Measurements from ENCODE around the gene UBXN11.

The UBXN11 gene

DNA sequence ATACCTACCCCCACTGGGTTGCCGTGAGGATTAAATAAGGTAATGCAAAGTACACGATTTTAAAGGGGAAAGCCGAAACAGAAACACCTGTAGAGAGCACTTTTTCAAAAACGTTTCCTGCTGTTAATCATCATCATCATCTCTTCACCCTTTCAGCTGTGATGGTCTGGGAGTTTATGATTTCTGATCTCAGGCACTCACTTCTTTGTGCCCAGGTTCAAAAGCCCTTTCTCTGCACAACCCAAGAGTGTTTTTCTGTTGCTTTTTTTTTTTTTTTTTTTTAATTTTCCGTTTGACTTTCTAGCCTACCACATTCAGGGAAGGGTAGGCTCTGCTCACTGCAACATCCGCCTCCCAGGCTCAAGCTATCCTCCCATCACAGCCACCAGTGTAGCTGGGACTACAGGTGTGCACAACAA is 936 bp upstream of the UBXN11 start:
- H3K36me3 ChIP-seq (ENCODE audit: control insufficient read depth in 5 of 5, insufficient read depth in 5 of 5, low read length in 5 of 5): no peaks in the 10 kb centered on the region
- H3K27me3 ChIP-seq (ENCODE audit: control insufficient read depth in 5 of 5, insufficient read depth in 4 of 5, low read length in 5 of 5): no peaks in the 10 kb centered on the region
- no peak overlapping the region for H3K9ac ChIP-seq (ENCODE audit: low read length in 5 of 5)
- peaks cover 11 to 33% (median 24%) of the 10 kb centered on the region in 5 donors for H3K4me1 ChIP-seq (ENCODE audit: control insufficient read depth in 5 of 5, insufficient read depth in 5 of 5, low read length in 5 of 5)
- no peak overlapping the region for H3K27ac ChIP-seq (ENCODE audit: low read depth, low read length)
- no peak overlapping the region for H3K4me3 ChIP-seq (ENCODE audit: low read depth in 1 of 5, low read length in 5 of 5)
- no peaks in the 10 kb centered on the region for H3K9me3 ChIP-seq (ENCODE audit: control insufficient read depth in 5 of 5, low read length in 5 of 5)

DNA sequence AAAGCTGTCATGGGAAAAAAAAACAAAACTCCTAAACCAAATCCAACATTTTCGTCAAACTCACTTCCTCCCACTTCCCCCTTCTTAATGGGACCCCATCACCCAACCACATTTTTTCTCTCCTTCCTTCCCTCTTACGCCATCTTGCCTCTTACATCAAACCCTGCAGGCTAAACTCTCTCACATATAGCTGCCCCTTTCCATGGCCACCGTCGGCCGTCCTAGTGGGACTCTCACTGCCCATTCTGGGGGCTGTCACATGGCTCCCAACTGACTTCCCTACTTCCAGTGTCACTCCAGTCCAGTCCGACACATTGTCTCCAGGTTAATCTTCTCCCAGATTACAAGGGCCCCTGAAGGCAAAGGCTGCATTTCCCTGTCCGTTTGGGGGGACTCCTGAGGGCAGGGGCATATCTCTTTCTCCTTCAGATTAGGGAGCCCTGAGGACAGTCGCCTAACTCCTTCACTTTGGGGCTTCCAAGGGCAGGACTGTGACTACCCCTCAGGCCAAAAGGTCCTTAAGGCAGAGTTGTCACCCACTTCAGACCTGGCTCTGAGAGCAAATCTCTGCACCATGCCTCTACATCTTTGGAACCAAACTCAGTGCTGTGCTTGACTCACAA is 658 bp downstream of the UBXN11 start:
- H3K36me3 ChIP-seq (ENCODE audit: control insufficient read depth in 5 of 5, insufficient read depth in 5 of 5, low read length in 5 of 5): no peaks in the 10 kb centered on the region
- peak overlapping the region; percentile 65 for H3K27ac ChIP-seq (ENCODE audit: low read depth, low read length)
- no peaks in the 10 kb centered on the region for H3K27me3 ChIP-seq (ENCODE audit: control insufficient read depth in 5 of 5, insufficient read depth in 4 of 5, low read length in 5 of 5)
- no peaks in the 10 kb centered on the region for H3K9me3 ChIP-seq (ENCODE audit: control insufficient read depth in 5 of 5, low read length in 5 of 5)
- H3K4me1 ChIP-seq (ENCODE audit: control insufficient read depth in 5 of 5, insufficient read depth in 5 of 5, low read length in 5 of 5): peaks cover 11 to 34% (median 31%) of the 10 kb centered on the region in 5 donors
- H3K9ac ChIP-seq (ENCODE audit: low read length in 5 of 5): peak overlapping the region in 4 of 5 donors; percentile 40 to 86 (median 76)
- peak overlapping the region; percentile 75 to 84 (median 77) for H3K4me3 ChIP-seq (ENCODE audit: low read depth in 1 of 5, low read length in 5 of 5)

GRCh38 chr1:26302733-26303405 is 3.6 kb downstream of the UBXN11 start:
- peaks cover 11 to 37% (median 34%) of the 10 kb centered on the region in 5 donors for H3K4me1 ChIP-seq (ENCODE audit: control insufficient read depth in 5 of 5, insufficient read depth in 5 of 5, low read length in 5 of 5)
- H3K36me3 ChIP-seq (ENCODE audit: control insufficient read depth in 5 of 5, insufficient read depth in 5 of 5, low read length in 5 of 5): no peaks in the 10 kb centered on the region
- no peaks in the 10 kb centered on the region for H3K9me3 ChIP-seq (ENCODE audit: control insufficient read depth in 5 of 5, low read length in 5 of 5)
- H3K27me3 ChIP-seq (ENCODE audit: control insufficient read depth in 5 of 5, insufficient read depth in 4 of 5, low read length in 5 of 5): no peaks in the 10 kb centered on the region
- H3K27ac ChIP-seq (ENCODE audit: low read depth, low read length): peak overlapping the region; percentile 55
- H3K9ac ChIP-seq (ENCODE audit: low read length in 5 of 5): peak overlapping the region in 2 of 5 donors; percentile 37 to 44
- no peak overlapping the region for H3K4me3 ChIP-seq (ENCODE audit: low read depth in 1 of 5, low read length in 5 of 5)

- Histone ChIP-seq H3K4me1 (ENCODE audit: control insufficient read depth in 5 of 5, insufficient read depth in 5 of 5, low read length in 5 of 5) (peaks cover 4 to 23% (median 19%) of the 10 kb centered on the region in 5 donors), H3K27ac (ENCODE audit: low read depth, low read length) (no peak overlapping the region), H3K9ac (ENCODE audit: low read length in 5 of 5) (peak overlapping the region in 1 of 5 donors; percentile 14), H3K9me3 (ENCODE audit: control insufficient read depth in 5 of 5, low read length in 5 of 5) (no peaks in the 10 kb centered on the region), H3K36me3 (ENCODE audit: control insufficient read depth in 5 of 5, insufficient read depth in 5 of 5, low read length in 5 of 5) (peaks cover 0 to 13% (median 0%) of the 10 kb centered on the region in 5 donors), H3K4me3 (ENCODE audit: low read depth in 1 of 5, low read length in 5 of 5) (no peak overlapping the region), H3K27me3 (ENCODE audit: control insufficient read depth in 5 of 5, insufficient read depth in 4 of 5, low read length in 5 of 5) (no peaks in the 10 kb centered on the region)
Observed at GRCh38 chr1:26300578-26301275, 5.7 kb downstream of the UBXN11 start.

GRCh38 chr1:26297791-26298124 is 8.7 kb downstream of the UBXN11 start:
- Histone ChIP-seq H3K4me3 (ENCODE audit: low read depth in 1 of 5, low read length in 5 of 5) (no peak overlapping the region), H3K36me3 (ENCODE audit: control insufficient read depth in 5 of 5, insufficient read depth in 5 of 5, low read length in 5 of 5) (peaks cover 0 to 13% (median 3%) of the 10 kb centered on the region in 5 donors), H3K4me1 (ENCODE audit: control insufficient read depth in 5 of 5, insufficient read depth in 5 of 5, low read length in 5 of 5) (peaks cover under 1 to 17% (median 11%) of the 10 kb centered on the region in 5 donors), H3K9ac (ENCODE audit: low read length in 5 of 5) (no peak overlapping the region), H3K9me3 (ENCODE audit: control insufficient read depth in 5 of 5, low read length in 5 of 5) (no peaks in the 10 kb centered on the region), H3K27me3 (ENCODE audit: control insufficient read depth in 5 of 5, insufficient read depth in 4 of 5, low read length in 5 of 5) (no peaks in the 10 kb centered on the region), H3K27ac (ENCODE audit: low read depth, low read length) (no peak overlapping the region)

DNA sequence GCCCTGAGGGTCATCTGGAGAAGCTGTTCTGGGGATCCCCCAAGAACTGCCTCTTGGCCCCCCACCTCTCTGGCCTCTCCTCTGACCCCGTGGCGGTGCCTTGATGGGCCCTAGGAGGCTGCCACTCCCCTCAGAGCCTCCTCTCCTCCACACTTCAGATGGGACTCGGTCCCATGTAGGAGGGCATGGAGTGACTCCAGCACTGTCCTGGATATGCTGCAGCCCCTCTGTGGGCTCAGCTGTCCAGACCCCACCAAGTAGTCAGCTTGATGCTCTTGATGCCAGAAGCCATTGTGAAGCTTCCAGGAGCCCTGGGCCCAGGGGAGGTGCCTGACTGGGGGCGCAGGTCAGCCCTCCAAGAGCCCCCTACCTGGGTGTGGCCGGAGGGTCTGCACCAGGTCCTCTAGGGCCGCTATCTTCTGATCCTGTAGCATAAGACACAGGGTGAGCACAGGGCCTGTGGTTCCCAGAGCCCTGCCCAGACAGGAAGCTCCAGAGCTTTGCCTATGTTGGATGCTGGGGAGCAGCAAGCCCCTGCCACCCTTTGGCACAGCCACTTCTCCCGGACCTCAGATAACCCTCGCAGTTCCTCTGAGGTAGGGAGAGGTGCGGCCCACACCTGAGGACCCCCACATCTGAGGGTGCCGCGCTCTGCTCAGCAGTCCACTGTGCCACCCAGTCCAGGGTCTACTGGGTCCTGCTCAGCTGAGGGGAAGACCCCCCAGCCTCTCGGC is 9.2 kb downstream of the UBXN11 start:
- no peak overlapping the region for H3K27ac ChIP-seq (ENCODE audit: low read depth, low read length)
- H3K9ac ChIP-seq (ENCODE audit: low read length in 5 of 5): no peak overlapping the region
- no peaks in the 10 kb centered on the region for H3K9me3 ChIP-seq (ENCODE audit: control insufficient read depth in 5 of 5, low read length in 5 of 5)
- no peak overlapping the region for H3K4me3 ChIP-seq (ENCODE audit: low read depth in 1 of 5, low read length in 5 of 5)
- H3K27me3 ChIP-seq (ENCODE audit: control insufficient read depth in 5 of 5, insufficient read depth in 4 of 5, low read length in 5 of 5): no peaks in the 10 kb centered on the region
- peaks cover 0 to 13% (median 3%) of the 10 kb centered on the region in 5 donors for H3K36me3 ChIP-seq (ENCODE audit: control insufficient read depth in 5 of 5, insufficient read depth in 5 of 5, low read length in 5 of 5)
- H3K4me1 ChIP-seq (ENCODE audit: control insufficient read depth in 5 of 5, insufficient read depth in 5 of 5, low read length in 5 of 5): peaks cover 0 to 12% (median 6%) of the 10 kb centered on the region in 5 donors

DNA sequence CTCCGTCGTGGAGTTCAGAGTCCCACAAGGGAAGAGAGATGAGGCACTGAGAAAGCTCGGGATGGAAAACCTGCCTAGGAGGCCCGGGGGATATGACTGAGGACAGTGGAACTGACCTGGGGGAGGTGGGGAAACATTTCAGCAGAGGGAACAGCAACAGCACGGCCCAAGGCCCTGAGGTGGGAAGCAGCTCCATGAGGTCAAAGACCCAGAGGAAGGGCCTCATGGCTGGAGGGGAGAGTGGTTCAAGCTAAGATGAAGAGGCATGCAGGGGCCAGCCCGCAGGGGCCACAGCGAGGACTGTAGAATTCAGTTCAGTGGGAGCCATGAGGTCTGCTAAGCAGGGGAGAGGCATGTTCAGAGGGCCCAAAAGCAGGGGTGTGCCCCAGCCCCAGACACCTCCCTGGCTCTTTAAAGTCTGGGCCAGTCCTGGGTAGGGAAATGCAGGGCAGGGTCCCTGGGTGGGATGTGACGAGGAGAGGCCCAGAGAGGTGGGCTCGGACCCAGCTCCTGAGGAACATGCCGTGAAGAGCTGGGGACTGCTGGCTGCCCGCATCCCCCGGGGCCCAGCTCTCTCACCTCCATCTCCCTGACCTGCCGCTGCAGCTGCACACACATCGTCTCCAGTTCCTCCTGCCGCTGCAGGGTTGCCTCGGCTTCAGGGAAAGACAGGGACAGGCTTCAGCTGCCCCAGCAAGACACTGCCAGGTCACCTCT is 9.9 kb downstream of the UBXN11 start:
- no peaks in the 10 kb centered on the region for H3K27me3 ChIP-seq (ENCODE audit: control insufficient read depth in 5 of 5, insufficient read depth in 4 of 5, low read length in 5 of 5)
- H3K4me3 ChIP-seq (ENCODE audit: low read depth in 1 of 5, low read length in 5 of 5): no peak overlapping the region
- H3K9ac ChIP-seq (ENCODE audit: low read length in 5 of 5): no peak overlapping the region
- H3K27ac ChIP-seq (ENCODE audit: low read depth, low read length): no peak overlapping the region
- H3K9me3 ChIP-seq (ENCODE audit: control insufficient read depth in 5 of 5, low read length in 5 of 5): no peaks in the 10 kb centered on the region
- peaks cover 0 to 13% (median 3%) of the 10 kb centered on the region in 5 donors for H3K36me3 ChIP-seq (ENCODE audit: control insufficient read depth in 5 of 5, insufficient read depth in 5 of 5, low read length in 5 of 5)
- H3K4me1 ChIP-seq (ENCODE audit: control insufficient read depth in 5 of 5, insufficient read depth in 5 of 5, low read length in 5 of 5): peaks cover 0 to 16% (median 11%) of the 10 kb centered on the region in 5 donors

GRCh38 chr1:26295194-26296138 is 11.0 kb downstream of the UBXN11 start:
- Histone ChIP-seq H3K36me3 (ENCODE audit: control insufficient read depth in 5 of 5, insufficient read depth in 5 of 5, low read length in 5 of 5) (peaks cover 0 to 13% (median 3%) of the 10 kb centered on the region in 5 donors), H3K4me1 (ENCODE audit: control insufficient read depth in 5 of 5, insufficient read depth in 5 of 5, low read length in 5 of 5) (peaks cover 0 to 23% (median 15%) of the 10 kb centered on the region in 5 donors), H3K9me3 (ENCODE audit: control insufficient read depth in 5 of 5, low read length in 5 of 5) (no peaks in the 10 kb centered on the region), H3K27me3 (ENCODE audit: control insufficient read depth in 5 of 5, insufficient read depth in 4 of 5, low read length in 5 of 5) (no peaks in the 10 kb centered on the region), H3K9ac (ENCODE audit: low read length in 5 of 5) (no peak overlapping the region), H3K27ac (ENCODE audit: low read depth, low read length) (no peak overlapping the region), H3K4me3 (ENCODE audit: low read depth in 1 of 5, low read length in 5 of 5) (no peak overlapping the region)

Data from subcutaneous abdominal adipose tissue (tissue), 5 donors.